Mesothelial cell of epicardium (in vitro differentiated cells): Measurements from ENCODE around the gene MB21D2. TPM values are rescaled to one million over a fixed set of nuclear protein-coding genes. Genes with fewer than 3 reads are reported as not detected.

ENCODE experiments used
- DNase-seq, 2 experiments: peaks; one replicate each; pipeline ENCODE4 v3.0.0; 2021; ENCODE audit warnings: low spot score in 2 of 2; ENCODE audit not compliant: unreplicated experiment in 2 of 2
- H3K27ac Mint-ChIP-seq: 2 replicates; pipeline ENCODE4 v1.8.0; 2021; ENCODE audit warnings: mixed read lengths
- H3K27me3 Mint-ChIP-seq: 2 replicates; pipeline ENCODE4 v1.8.0; 2021; ENCODE audit warnings: low read depth, mixed read lengths
- H3K36me3 Mint-ChIP-seq: 2 replicates; pipeline ENCODE4 v1.8.0; 2021; ENCODE audit warnings: mixed read lengths
- H3K4me1 Mint-ChIP-seq: 2 replicates; pipeline ENCODE4 v1.8.0; 2021; ENCODE audit warnings: mixed read lengths
- H3K4me3 Mint-ChIP-seq: 2 replicates; pipeline ENCODE4 v1.8.0; 2021; ENCODE audit warnings: mild to moderate bottlenecking, moderate library complexity, mixed read lengths
- H3K9me3 Mint-ChIP-seq: 2 replicates; pipeline ENCODE4 v1.8.0; 2021; ENCODE audit warnings: mixed read lengths
- total RNA-seq: library from RNA; stranded (reverse); gene quantifications from 3 replicates; pipeline ENCODE4 v1.2.1, GENCODE V29; 2021
- TF ChIP-seq, protein P1 (sequence below): fragments of 200-600 bp; sonication (generic); IDR thresholded peaks from one replicate; pipeline ENCODE4 v1.5.0; 2021; ENCODE audit warnings: antibody characterized with exemption; ENCODE audit not compliant: unreplicated experiment

MB21D2 gene
- total RNA-seq, 1 donor from 2014 or later = 8.5 TPM

- Mint-ChIP-seq H3K9me3 (no peaks in the 10 kb centered on the region), H3K27ac (no peak overlapping the region), H3K27me3 (no peaks in the 10 kb centered on the region), H3K4me3 (no peak overlapping the region), H3K36me3 (no peaks in the 10 kb centered on the region), H3K4me1 (peaks cover 34% of the 10 kb centered on the region)
- DNase-seq = no peak
- TF ChIP-seq, protein P1, sequence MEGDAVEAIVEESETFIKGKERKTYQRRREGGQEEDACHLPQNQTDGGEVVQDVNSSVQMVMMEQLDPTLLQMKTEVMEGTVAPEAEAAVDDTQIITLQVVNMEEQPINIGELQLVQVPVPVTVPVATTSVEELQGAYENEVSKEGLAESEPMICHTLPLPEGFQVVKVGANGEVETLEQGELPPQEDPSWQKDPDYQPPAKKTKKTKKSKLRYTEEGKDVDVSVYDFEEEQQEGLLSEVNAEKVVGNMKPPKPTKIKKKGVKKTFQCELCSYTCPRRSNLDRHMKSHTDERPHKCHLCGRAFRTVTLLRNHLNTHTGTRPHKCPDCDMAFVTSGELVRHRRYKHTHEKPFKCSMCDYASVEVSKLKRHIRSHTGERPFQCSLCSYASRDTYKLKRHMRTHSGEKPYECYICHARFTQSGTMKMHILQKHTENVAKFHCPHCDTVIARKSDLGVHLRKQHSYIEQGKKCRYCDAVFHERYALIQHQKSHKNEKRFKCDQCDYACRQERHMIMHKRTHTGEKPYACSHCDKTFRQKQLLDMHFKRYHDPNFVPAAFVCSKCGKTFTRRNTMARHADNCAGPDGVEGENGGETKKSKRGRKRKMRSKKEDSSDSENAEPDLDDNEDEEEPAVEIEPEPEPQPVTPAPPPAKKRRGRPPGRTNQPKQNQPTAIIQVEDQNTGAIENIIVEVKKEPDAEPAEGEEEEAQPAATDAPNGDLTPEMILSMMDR = no peak
Measured at GRCh38 chr3:192817053-192817452, 100.6 kb downstream of the MB21D2 start.

DNA sequence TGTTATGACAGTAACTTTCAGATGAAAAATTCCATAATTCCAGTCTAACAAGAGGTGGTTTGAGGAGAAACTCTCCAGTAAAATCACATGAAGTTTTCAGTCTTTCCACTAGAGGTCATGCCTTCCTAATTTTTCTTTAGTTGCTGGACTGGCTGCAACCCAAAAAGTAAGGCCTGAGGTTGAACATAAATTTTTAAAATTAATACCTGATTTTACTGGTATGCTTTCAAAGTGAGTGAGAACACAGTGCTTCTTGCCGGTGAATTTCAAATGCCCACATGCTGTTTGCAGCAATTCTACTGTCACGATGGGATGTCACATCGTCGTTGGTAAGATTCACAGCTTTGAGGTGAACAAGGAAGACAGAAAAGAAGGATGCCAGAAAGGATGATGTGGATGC is 101.3 kb downstream of the MB21D2 start:
- Mint-ChIP-seq H3K27me3 (no peaks in the 10 kb centered on the region), H3K27ac (no peak overlapping the region), H3K9me3 (no peaks in the 10 kb centered on the region), H3K4me1 (peaks cover 34% of the 10 kb centered on the region), H3K36me3 (no peaks in the 10 kb centered on the region), H3K4me3 (no peak overlapping the region)
- TF ChIP-seq, protein P1 = peak; percentile 97
- DNase-seq = no peak

- Mint-ChIP-seq H3K4me1 (peaks cover 9% of the 10 kb centered on the region), H3K36me3 (no peaks in the 10 kb centered on the region)
- TF ChIP-seq, protein P1 = peak; percentile 66
Measured at GRCh38 chr3:192812743-192813383, 104.8 kb downstream of the MB21D2 start.

DNA sequence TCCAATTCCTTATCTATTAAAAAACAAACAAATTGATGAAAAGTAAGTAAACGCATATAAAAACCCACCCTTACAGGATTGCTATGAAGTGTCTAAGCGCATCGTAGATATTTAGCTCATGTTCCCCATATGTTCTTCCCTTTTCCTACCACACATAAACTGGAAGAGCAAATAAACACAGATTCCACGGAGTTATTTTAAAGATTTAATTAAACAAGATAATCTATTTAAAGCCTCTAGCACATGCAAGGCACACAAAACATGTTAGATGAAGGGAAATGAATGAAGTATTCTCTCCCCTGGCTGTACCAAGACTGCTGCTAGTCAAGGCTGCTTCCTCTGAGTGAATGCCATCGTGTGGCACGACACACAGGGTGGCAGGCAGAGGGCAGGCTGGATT is 111.9 kb downstream of the MB21D2 start:
- Mint-ChIP-seq H3K27ac (no peak overlapping the region), H3K36me3 (no peaks in the 10 kb centered on the region), H3K9me3 (no peaks in the 10 kb centered on the region), H3K4me3 (no peak overlapping the region), H3K4me1 (peaks cover 6% of the 10 kb centered on the region), H3K27me3 (no peaks in the 10 kb centered on the region)
- TF ChIP-seq, protein P1 = no peak
- no peak for DNase-seq

More at GRCh38 chr3:192812743-192813383, 104.8 kb downstream of the MB21D2 start:
- no peak overlapping the region for H3K27ac Mint-ChIP-seq
- no peaks in the 10 kb centered on the region for H3K9me3 Mint-ChIP-seq
- DNase-seq = peak in 1 of 2 experiments; percentile 47
- H3K4me3 Mint-ChIP-seq = no peak overlapping the region
- H3K27me3 Mint-ChIP-seq = no peaks in the 10 kb centered on the region

- no peak for DNase-seq
- TF ChIP-seq, protein P1 = no peak
- peaks cover 3% of the 10 kb centered on the region for H3K36me3 Mint-ChIP-seq
- H3K4me1 Mint-ChIP-seq = peaks cover 6% of the 10 kb centered on the region
- H3K27ac Mint-ChIP-seq = no peak overlapping the region
- H3K4me3 Mint-ChIP-seq = no peak overlapping the region
- H3K27me3 Mint-ChIP-seq = no peaks in the 10 kb centered on the region
- H3K9me3 Mint-ChIP-seq = no peaks in the 10 kb centered on the region
Measured at GRCh38 chr3:192804502-192804901, 113.2 kb downstream of the MB21D2 start.
